ENCODE results near the gene PRPF38A.

Gene PRPF38A

DNA sequence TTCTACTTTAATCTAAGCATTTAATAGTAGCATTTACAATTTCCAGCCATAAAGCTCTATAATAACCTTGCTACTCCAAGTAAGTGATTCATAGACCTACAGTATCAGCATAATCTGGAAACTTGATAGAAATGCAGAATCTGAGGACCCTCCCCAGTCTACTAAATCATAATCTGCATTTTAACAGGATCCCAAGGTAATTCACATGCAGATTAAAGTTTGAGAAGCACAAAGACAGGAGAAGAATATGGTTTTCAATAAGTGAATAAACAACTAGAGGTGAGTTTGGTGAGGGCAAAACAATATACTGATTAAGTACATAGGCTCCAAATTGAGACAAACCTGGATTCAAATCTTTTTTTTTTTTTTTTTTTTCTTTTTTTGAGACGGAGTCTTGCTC, 57.4 kb downstream of the PRPF38A start:
- Mint-ChIP-seq H3K4me1 (ENCODE audit: low read depth) (no peaks in the 10 kb centered on the region), H3K4me3 (no peak overlapping the region), H3K36me3 (ENCODE audit: low read depth) (peaks cover 35% of the 10 kb centered on the region), H3K27ac (no peak overlapping the region), H3K27me3 (no peaks in the 10 kb centered on the region), H3K9me3 (no peaks in the 10 kb centered on the region)
- DNase-seq: no peak

DNA sequence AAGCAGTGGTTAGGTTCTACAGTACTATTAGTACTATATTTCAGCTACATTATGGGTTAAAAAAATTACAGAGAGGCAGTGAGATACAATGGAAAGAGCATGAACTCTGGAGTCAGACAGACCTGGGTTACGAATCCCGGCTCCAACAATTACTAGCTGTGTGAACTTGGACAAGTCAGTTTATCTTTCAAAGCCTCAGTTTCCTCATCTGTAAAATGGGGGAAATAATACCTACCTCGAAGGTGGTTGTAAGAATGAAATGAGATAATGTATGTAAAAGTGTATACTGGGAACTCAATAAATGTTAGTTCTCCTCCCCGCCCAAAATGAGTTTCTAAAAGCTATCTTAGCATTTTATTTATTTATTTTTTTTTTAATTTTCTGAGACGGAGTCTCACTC, 59.5 kb downstream of the PRPF38A start:
- Mint-ChIP-seq H3K27ac (no peak overlapping the region), H3K36me3 (ENCODE audit: low read depth) (peaks cover 26% of the 10 kb centered on the region), H3K4me3 (no peak overlapping the region), H3K9me3 (no peaks in the 10 kb centered on the region), H3K27me3 (no peaks in the 10 kb centered on the region), H3K4me1 (ENCODE audit: low read depth) (no peaks in the 10 kb centered on the region)
- no peak for DNase-seq

DNA sequence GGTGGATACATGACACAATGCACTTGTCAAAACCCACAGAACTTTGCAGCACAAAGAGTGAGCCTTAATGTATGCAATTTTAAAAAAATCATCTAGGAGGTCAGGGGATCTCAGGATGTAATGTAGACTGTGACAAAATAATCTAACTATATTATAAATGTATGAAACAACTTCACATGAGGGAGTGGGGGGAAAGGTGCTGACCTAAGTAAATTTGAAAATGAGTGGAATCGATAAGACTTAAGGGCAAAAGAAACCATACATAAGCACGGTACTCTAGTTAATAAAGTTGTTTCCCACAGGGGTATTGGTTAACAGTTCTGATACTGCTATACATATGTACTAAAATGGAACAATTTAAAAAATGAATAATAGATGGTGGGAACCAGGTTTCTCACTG, 64.7 kb downstream of the PRPF38A start:
- Mint-ChIP-seq H3K27me3 (no peaks in the 10 kb centered on the region), H3K4me1 (ENCODE audit: low read depth) (peaks cover 7% of the 10 kb centered on the region), H3K27ac (no peak overlapping the region), H3K36me3 (ENCODE audit: low read depth) (peaks cover 46% of the 10 kb centered on the region), H3K9me3 (no peaks in the 10 kb centered on the region), H3K4me3 (no peak overlapping the region)
- no peak for DNase-seq
